HG02970 (cell line): Measurements from ENCODE around the gene FGD6.
"Not testable (repeated sequence)": the region's sequence is repeated elsewhere in the genome, so short reads cannot be mapped to it uniquely, and the experiment has no call there.

Experiments used
- ATAC-seq: cut with Tn5 transposase; IDR thresholded peaks from one replicate; pipeline ENCODE4 v1.9.1; 2021; ENCODE audit warnings: mild to moderate bottlenecking, moderate library complexity, moderate number of reproducible peaks; ENCODE audit not compliant: unreplicated experiment, low FRiP score

FGD6 gene

DNA sequence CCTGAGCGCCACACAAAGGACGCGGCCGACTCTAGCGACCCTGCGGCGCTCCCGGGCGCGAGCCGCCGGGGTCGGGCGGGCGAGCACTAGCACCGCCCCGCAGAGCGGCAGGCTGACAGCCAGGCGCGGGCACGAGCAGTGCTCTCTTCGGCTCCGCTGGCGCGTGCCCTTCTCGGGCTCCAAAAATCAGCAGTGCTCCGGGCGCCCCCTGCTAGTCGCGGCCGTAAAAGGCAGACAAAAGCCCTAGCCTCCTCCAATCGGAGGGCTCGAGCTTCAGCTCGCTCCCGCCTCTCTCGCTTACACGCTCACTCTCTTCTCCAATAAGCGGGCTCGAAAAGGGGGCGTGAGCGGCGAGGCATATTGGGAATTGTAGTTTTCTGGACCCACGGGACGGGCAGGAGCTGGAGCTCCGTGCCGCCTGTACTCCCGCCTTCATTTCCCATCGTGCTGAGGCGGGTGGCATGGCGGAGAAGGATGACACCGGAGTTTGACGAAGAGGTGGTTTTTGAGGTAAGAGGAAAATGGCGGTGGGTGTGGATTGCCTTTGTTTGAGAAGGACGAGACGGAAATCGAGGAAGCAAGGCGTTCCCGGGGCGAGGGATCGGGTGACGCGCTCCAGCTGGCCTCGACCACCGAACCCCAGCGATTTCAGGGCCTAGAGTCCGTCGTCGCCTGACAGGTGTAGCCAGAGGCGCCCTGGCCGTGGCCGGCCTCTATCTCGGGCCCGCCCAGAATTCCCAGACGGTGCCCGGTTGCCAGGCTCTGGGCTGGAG lies at the start of gene FGD6, which contains the start of gene VEZT:
FGD6 (minus strand) TSS at position 91 of the 773 bp plus-strand sequence. CDS start 227 bp downstream, outside the sequence.
VEZT (plus strand) TSS at position 431 of the 773 bp plus-strand sequence; CDS start at position 475, 44 bp downstream.
- ATAC-seq, result peak; percentile 92

DNA sequence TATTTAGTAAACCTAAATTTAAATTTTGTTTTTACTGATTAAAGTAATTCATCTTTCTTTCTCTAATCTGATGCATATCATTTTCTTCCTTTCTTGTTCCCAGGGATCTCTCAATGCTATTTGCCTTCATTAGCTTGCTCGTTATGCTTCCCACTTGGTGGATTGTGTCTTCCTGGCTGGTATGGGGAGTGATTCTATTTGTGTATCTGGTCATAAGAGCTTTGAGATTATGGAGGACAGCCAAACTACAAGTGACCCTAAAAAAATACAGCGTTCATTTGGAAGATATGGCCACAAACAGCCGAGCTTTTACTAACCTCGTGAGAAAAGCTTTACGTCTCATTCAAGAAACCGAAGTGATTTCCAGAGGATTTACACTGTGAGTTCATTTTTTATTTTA lies 49.0 kb upstream of the FGD6 start:
- ATAC-seq, result no peak

DNA sequence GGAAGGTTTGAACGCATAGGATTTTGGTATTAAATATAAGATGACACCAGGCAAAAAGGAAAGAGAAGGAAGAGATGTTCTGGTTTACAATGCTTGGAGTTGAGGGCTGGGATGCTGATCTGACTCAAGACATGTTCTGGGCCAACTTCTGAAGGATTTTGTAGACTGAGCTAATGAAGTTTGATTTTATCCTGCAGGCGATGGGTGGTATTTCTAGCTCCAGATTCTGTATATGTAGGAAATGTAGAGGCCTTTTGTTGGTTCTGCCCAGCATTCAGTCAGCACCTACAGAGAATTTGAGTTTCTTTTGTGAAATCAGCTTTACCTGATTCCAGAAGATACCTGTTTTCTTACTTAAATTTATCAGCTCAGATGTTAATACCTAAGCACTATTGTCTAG lies 48.5 kb upstream of the FGD6 start:
- no peak for ATAC-seq

DNA sequence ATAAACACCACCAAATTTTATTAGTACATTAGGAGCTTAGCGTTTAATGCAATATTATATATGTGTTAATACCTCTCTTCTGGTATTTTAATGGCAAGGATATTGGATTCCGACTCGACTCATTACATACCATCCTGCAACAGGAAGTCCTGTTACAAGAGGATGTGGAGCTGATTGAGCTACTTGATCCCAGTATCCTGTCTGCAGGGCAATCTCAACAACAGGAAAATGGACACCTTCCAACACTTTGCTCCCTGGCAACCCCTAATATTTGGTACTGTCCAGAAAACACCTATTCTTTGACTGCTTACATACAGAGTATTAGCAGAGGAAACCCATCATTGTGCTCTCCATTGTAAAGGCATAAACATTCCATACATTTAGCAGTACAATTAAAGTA lies 45.5 kb upstream of the FGD6 start:
- no peak for ATAC-seq

DNA sequence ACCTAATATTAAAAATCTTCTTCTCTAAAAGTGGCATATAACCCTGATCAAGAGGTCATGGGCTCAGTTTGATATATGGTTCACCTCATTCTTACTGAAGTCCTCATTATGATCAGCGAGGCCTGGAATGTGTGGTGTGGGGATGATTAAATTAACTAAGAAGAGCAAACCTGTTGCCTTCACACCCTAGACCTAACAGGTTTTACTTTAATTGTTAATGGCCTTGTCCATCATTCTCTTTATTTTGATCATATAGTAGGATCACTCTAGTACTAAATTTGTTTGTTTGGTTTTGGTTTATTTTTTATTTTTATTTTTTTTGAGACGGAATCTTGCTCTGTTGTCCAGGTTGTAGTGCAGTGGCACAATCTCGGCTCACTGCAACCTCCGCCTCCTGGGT lies 43.8 kb upstream of the FGD6 start:
- no peak for ATAC-seq

DNA sequence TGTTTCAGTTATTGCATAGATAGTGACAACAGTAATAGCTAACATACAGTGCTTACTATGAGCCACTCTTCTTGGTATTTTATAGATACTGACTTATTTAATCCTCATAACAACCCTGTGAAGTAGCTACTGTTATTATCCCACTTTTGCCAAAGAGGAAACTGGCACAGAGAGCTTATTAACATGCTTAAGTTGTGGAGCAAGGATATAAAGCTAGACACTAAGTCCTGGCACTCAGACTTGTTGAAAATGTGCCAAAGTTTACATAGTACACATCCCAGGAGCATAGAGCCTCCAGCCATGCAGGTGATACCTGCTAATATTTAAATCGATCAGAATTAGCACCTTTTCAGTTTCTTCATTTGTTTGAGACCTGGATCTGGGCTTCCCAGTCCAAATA lies 42.1 kb upstream of the FGD6 start:
- ATAC-seq, result no peak

DNA sequence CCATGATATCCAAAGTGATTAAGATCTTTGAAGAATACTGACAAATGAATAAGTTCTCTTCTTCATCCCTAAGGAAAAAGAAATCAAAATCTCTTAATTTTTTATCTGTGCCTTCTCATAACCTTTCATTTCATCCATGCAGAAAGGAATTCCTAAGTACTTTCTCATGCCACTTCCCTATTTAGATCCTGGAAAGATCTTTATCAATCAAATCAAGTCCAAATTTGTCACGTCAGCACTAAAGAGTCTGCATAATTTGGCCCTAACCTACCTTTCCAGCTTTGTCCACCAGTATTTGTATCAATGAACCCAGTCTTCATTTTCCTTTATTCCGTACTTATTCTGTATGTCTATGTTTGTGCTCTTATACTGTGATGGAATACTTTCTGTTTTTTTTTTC lies 41.5 kb upstream of the FGD6 start:
- ATAC-seq, result no peak

DNA sequence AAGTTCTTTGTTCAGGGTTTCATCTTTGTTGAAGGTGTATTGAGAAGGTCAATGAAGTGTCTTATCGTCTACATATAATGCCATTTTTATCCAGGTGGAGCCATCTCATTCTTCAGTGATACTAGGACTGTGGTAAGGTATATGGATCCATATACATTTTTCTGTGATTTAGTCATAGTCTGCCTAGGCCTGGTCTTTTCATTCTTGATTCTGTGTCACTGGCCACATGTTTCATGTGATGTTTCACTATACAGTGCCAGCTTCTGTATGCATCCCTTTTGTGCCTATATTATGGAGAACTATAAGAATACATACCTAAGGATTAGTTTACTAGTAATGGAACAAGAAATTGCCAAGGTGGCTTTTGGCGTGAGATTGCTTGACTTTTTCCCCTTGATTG lies 40.9 kb upstream of the FGD6 start:
- no peak for ATAC-seq

DNA sequence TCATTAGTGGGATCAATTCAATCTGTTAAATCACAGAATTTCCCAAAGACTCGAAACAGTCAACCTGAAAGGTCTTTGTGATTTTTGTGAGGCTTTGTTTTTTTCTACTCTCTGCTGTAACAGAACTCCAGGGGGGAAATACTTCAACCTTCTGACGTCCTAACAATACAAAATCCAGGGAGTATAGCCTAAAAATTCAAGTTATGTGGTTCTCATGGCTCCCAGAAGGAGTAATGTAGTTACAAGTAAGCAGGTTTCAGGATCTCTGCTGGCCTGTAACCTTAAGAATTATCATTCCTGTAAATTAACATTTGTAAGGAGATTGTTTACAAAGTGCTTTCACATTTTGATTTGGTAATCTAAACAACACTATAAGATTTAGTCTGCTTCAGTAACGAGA lies 40.3 kb upstream of the FGD6 start:
- no peak for ATAC-seq

DNA sequence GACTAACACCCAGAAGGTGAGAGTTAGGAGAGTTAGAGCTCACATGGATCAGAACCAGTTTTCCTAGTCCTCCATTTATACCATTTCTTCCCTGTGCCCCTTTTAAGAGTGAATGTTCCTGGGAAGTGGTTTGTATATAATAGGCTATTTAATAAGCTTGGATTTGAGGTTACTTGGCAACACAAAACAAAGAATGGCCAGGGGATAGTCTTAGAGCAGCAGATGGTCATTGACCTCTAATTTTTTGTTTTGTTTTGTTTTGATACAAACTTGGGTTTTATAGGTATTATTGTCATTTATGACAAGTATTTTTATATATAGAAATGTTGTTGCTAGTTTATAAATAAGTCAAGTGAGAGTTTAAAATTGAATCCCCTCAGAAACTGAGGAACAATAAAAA lies 36.1 kb upstream of the FGD6 start:
- no peak for ATAC-seq

DNA sequence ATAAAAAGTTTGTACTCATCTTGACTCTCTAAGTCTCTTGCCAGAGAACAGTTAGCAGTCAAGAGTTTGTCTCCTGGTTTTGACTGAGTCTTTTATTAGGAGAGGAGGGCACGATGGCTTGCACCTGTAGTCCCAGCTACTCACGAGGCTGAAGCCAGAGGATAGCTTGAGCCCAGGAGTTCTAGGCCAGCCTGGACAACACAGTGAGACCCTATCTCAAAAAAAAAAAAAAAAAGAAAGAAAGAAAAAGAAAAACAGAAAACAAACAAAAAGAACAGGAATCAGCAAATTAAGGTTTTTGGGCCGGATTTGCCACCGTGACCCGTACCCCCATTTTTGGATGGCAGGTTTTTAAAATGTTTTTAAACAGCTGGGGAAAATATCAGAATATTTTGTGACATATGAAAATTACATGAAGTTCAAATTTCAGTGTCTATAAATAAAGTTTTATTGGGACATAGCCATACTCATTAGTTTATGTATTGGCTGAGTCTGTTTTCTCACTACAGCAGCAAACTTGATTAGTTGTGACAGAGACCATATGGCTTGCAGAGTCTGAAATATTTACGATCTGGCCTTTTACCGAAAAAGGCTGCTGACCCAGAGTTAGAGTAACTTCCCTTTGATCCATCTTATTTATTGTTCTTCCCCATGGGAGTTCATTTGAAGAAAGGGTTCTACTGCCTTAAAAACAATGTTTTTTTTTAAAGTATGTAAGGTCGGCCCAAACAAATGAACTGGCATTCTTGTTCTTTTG lies 31.5 kb upstream of the FGD6 start:
- no peak for ATAC-seq

DNA sequence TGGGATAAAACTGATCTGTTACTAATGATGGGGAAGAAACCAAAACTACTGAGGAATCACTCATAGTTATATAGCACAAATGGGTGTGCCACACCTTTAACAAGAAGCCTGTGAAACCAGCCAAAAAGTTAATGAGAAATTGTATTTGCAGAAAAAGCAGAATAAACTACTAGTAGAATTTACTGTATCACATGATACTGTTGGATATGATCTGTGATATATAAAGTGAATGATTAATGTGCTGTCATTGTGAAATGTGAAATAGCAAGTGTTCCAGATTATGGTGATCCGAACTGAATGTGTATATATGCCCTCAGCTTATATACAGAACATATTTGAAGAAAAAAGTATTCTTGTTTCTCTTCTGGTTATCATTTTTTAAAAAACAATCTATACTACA lies 30.8 kb upstream of the FGD6 start:
- ATAC-seq, result no peak

DNA sequence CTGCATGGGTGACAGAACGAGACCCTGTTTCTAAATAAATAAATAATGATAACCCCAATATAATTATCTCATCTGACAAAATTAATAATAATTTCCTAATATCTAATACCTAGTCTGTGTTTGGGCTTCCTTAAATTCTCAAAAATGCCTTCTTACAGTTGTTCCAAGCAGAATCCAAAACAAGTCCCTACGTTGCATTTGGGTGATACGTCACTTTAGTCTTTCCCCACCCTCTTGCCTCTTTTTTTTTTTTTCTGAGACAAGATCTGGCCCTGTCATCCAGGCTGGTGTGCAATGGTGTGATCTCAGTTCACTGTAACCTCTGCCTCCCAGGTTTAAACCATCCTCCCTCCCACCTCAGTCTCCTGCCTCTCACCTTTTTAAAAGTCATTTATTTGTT lies 27.1 kb upstream of the FGD6 start:
- no peak for ATAC-seq

DNA sequence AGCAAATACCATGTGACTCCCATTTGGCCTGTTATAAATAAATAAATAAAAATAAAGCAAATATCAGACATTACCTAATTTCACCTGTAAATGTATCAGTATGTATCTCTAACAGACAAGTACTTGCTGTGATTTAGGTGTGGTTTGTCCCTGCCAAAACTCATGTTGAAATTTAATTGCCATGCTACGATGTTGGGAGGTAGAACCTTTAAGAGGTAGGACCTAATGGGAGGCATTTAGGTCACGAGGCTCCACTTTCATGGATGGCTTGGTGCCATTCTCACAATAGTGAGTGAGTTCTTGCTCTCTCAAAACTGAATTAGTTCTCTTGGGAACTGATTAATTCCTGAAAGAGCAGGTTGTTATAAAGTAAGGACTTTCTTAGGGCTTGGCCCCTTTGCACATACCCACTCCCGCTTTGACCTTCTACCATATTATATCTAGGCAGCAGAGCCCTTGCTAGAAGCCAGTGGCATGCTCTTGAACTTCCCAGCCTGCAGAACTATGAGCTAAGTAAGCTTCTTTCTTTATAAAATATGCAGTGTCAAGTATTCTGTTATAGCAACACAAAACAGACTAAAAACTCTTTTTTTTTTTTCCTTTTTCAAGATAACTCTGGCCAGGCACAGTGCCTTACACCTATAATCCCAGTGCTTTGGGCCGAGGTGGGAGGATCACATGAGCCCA lies 26.4 kb upstream of the FGD6 start:
- no peak for ATAC-seq

DNA sequence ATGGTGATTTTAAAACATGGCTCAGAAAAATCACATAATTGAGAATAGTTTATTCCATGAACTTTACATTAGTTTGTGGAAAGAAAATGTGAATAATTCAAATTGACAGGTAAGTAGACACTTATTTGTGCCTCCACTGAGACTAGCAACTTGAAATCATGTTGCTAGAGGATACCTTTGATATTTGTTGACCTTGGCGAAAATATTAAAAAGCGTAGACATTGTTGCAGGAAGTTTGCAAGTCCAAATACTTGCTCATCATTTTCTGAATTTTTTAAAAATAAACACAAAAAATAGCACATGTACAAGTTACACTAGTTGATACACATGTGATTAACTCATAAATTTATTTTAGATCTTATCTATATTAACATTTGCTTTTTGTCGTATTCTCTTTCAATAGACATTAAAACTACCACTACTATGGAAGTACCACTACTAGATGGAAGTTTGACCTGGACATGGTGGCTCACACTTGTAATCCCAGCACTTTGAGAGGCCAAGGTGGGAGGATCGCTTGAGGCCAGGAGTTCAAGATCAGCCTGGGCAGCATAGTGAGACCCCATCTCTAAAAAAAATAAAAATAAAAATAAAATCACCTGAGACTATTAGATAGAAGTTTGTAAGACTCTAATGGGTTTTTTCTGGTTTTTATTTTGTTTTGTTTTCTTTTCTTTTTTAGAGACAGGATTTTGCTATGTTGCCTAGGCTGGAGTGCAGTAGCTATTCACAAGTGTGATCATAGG lies 24.7 kb upstream of the FGD6 start:
- no peak for ATAC-seq

DNA sequence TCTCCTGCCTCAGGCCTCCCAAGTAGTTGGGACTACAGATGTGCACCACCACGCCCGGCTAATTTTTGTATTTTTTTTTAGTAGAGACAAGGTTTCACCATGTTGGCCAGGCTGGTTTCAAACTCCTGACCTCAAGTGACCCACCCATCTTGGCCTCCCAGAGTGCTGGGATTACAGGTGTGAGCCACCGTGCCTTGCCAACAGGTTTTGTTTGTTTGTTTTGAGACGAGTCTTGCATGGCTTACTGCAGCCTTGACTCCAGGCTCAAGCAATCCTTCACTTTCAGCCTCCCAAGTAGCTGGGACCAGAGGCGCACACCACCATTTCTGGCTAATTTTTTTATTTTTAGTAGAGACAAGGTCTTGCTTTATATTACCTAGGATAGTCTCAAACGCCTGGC lies 23.9 kb upstream of the FGD6 start:
- ATAC-seq, result not testable (repeated sequence)

DNA sequence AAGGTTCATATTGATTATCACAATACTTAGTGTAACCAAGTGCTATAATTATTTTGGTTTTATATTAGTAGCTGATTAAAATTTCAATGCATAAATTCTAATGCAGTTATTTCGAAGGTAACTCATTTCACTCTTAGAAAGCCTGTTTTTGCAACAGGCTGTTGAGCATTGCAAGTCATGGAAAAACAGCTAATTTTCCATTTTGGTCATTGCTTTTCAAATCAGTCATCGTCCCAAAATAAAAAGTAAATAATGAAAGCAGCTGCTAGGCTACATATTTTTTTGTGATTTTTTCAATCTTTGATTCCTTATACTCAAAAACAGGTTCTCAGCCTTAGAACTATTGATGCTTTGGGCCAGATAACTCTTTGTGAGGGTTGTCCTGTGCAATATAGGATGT lies 23.3 kb upstream of the FGD6 start:
- no peak for ATAC-seq

DNA sequence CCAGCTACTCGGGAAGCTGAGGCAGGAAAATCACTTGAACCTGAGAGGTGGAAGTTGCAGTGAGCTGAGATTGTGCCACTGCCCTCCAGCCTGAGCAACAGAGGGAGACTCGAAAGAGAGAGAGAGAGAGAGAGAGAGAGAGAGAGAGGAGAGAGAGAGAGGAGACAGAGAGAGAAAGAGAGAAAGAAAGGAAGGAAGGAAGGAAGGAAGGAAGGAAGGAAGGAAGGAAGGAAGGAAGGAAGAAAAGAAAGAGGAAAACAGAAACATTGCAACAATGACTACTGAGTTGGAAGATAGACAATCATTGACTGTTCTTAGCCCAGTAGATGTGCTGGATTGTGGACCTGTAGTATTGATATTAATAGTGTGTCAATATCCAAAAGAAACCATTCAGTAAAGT lies 22.6 kb upstream of the FGD6 start:
- not testable (repeated sequence) for ATAC-seq

DNA sequence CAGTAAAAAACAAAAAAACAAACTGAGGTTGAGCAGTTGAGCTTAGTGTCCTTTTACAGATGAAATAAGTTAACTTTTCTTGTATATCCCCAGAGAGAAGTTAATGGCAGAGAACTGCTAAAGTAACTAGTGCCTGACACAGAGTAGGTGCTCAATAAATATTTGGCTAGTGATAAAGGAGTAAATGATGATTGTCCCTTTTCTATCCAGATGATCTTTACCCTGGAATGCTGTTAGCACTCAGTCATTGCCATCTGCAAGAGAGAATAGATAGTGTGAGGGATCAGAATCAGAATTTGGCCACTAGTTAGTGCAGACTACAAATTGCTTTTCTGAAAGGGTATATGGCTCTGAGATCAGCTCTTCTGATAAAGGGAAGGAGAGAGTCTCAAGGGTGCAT lies 21.9 kb upstream of the FGD6 start:
- ATAC-seq, result no peak

DNA sequence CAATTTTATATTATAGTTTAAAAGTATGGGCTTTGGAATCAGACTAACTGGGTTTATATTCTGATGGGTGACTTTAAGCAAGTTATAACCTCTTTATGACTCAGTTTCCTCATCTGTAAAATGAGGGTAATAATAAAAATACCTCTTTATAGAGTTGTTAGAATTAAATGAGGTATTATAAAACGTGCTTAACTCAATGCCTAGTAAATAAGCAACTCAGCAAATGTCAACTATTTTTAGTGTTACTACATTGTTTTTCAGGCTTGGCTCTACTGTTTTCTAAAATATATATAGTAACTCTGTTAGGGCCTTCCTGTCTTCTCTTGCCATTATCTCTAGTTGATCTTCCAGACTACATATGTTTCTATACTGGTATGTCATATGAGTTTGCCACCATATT lies 20.9 kb upstream of the FGD6 start:
- no peak for ATAC-seq

DNA sequence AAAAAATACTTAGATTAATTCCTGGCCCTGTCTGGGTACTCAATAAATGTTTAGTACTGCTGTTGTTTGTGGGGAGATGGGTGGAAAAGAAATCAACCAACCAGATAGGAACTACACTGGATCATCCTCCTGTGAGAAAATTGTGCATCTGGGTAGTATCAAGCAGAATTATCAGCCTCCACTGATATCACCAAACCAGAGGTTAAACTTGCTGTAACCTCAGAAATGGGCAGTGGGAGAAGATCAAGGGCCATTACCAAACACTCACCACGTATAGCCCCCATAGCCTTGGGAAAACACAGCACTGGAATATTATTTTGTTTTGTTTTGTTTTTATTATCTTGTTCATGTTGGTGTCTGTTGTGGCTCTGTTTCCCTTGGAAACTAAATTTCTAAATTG lies 20.0 kb upstream of the FGD6 start:
- ATAC-seq, result no peak
